A673 (cell line): ENCODE data around the gene CMTM4. TPM values are rescaled to one million over a fixed set of nuclear protein-coding genes. Genes with fewer than 3 reads are reported as not detected.
A peak's percentile ranks its signal among the peaks of the same experiment; 100 is the strongest.

Experiments
- BruUV-seq: library from RNA; stranded (reverse); fragments of 400-500 nt; replicated peaks from 2 replicates; lab custom pipeline; 2021; lab: Mats Ljungman, UMichigan
- CTCF ChIA-PET: fragments of 300-600 bp; sonication (Branson Sonifier 250); formaldehyde crosslinking; loops from one replicate; lab custom pipeline; 2022; ENCODE audit warnings: antibody characterized with exemption; lab: Charles Lee
- POLR2A ChIA-PET: fragments of 300-600 bp; sonication (Branson Sonifier 250); formaldehyde crosslinking; loops from one replicate; lab custom pipeline; 2022; ENCODE audit warnings: antibody characterized with exemption; ENCODE audit not compliant: low non-redundant PET; lab: Charles Lee
- DNase-seq: peaks from one replicate; pipeline ENCODE4 v3.0.0-alpha.2; 2015; ENCODE audit warnings: low spot score
- H3K27ac ChIP-seq: fragments of 200-600 bp; sonication (generic); 2 replicates; pipeline ENCODE4 v1.5.1; 2016; ENCODE audit warnings: mixed run types, low read depth, mild to moderate bottlenecking, mixed read lengths, antibody characterized with exemption, low read length; ENCODE audit not compliant: poor library complexity, severe bottlenecking
- H3K27me3 ChIP-seq: fragments of 200-600 bp; sonication (generic); replicated peaks from 2 replicates; pipeline ENCODE4 v1.6.1; 2017; ENCODE audit warnings: mixed run types, low read depth, mild to moderate bottlenecking, mixed read lengths, antibody characterized with exemption, low read length; ENCODE audit not compliant: insufficient read depth, poor library complexity
- H3K36me3 ChIP-seq: fragments of 200-600 bp; sonication (generic); 2 replicates; pipeline ENCODE4 v1.6.1; 2016; ENCODE audit warnings: mixed run types, mild to moderate bottlenecking, mixed read lengths, antibody characterized with exemption, low read length; ENCODE audit not compliant: insufficient read depth, poor library complexity, severe bottlenecking
- H3K4me1 ChIP-seq: fragments of 200-600 bp; sonication (generic); 2 replicates; pipeline ENCODE4 v1.6.1; 2017; ENCODE audit warnings: mixed run types, mild to moderate bottlenecking, mixed read lengths, antibody characterized with exemption, low read length; ENCODE audit not compliant: insufficient read depth, poor library complexity, severe bottlenecking
- H3K4me3 ChIP-seq: fragments of 200-600 bp; sonication (generic); 2 replicates; pipeline ENCODE4 v1.5.1; 2016; ENCODE audit warnings: low read depth, mixed run types, mild to moderate bottlenecking, mixed read lengths, low read length; ENCODE audit not compliant: poor library complexity, severe bottlenecking
- H3K9me3 ChIP-seq: fragments of 200-600 bp; sonication (generic); 2 replicates; pipeline ENCODE4 v1.6.1; 2016; ENCODE audit warnings: mixed run types, low read depth, mild to moderate bottlenecking, mixed read lengths, antibody characterized with exemption, low read length; ENCODE audit not compliant: poor library complexity, severe bottlenecking
- EZH2 ChIP-seq: fragments of 200-600 bp; sonication (generic); IDR thresholded peaks from 2 replicates; pipeline ENCODE4 v1.6.1; 2017; ENCODE audit warnings: borderline replicate concordance, low read depth, mild to moderate bottlenecking, mixed read lengths, antibody characterized with exemption, low read length; ENCODE audit not compliant: poor library complexity, severe bottlenecking
- intact Hi-C: fragments of 100-400 bp; cut with micrococcal nuclease; formaldehyde crosslinking; loops from one replicate; pipeline ENCODE4 v1.10.0; 2022; ENCODE audit not compliant: unreplicated experiment
- total RNA-seq: library from RNA; stranded (reverse); gene quantifications from 2 replicates; pipeline ENCODE4 v1.2.3, GENCODE V29; 2021
- TF ChIP-seq, protein P1 (sequence below): fragments of 300-800, 200-600 bp; sonication (generic); conservative IDR thresholded peaks from 2 replicates; pipeline ENCODE4 v1.5.1; 2017; ENCODE audit warnings: low read depth, mild to moderate bottlenecking, antibody characterized with exemption, low read length, moderate library complexity, mixed read lengths

CMTM4 gene
- total RNA-seq, 1 experiment from 2014 or later, result 30.3 TPM

DNA sequence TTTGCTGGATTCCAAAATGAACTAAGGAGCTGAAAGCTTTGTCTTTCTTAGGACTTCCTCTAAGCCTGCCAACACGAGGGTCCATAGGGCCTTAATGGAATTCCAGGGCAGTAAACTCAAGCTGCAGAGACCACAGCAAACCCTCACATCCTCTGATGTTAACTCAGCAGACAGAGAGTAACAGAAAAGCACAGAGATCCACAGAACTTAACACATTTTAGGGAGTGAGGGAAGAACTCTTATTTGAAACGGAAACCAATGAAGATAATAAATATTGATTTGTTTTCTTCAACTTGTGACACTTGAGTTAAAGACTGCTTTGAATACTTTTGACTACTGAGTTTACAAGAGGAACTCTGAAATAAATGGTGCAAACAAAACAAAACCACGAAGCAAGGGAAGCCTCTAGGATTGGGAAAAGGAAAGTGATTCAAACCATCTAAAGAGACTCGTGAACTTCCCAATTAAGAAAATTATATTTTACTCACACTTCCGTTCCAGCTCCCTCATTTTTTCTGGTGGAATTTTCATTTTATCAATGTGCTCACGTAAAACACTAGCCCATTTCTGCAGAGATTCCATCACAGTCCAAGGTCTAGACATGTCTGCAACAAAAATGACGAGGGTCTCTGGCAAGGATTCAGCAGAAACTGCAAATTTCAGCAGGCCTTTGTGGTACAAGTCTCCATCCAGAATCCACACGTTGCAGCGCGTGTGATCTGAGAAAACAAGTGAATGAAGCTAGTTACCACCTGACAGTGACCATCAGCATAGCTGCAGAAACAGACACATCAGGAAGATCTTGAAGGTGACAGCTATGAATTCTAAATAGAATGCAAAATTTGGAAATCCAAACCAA lies 45.6 kb upstream of the CMTM4 start:
- POLR2A ChIA-PET, result interaction anchor here (0.6 kb wide), 1 partner anchor 461 kb away, joined by 3 read pairs; no protein-coding TSS in a partner anchor
- TSS peak; percentile 7 for BruUV-seq
- no peak for DNase-seq
- TF ChIP-seq EZH2, result no peak
- TF ChIP-seq, protein P1, sequence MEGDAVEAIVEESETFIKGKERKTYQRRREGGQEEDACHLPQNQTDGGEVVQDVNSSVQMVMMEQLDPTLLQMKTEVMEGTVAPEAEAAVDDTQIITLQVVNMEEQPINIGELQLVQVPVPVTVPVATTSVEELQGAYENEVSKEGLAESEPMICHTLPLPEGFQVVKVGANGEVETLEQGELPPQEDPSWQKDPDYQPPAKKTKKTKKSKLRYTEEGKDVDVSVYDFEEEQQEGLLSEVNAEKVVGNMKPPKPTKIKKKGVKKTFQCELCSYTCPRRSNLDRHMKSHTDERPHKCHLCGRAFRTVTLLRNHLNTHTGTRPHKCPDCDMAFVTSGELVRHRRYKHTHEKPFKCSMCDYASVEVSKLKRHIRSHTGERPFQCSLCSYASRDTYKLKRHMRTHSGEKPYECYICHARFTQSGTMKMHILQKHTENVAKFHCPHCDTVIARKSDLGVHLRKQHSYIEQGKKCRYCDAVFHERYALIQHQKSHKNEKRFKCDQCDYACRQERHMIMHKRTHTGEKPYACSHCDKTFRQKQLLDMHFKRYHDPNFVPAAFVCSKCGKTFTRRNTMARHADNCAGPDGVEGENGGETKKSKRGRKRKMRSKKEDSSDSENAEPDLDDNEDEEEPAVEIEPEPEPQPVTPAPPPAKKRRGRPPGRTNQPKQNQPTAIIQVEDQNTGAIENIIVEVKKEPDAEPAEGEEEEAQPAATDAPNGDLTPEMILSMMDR, result no peak
- Histone ChIP-seq H3K4me3 (no peak overlapping the region), H3K9me3 (no peaks in the 10 kb centered on the region), H3K27me3 (no peaks in the 10 kb centered on the region), H3K27ac (peak overlapping the region; percentile 70), H3K4me1 (peaks cover 14% of the 10 kb centered on the region), H3K36me3 (peaks cover 86% of the 10 kb centered on the region)
- intact Hi-C loops, result loop anchor here (2.0 kb wide), 1 partner anchor 335 kb away; no protein-coding TSS in a partner anchor
- CTCF ChIA-PET, result interaction anchor here (0.6 to 2.4 kb wide), 3 partner anchors 134 to 254 kb away, joined by 7 to 12 read pairs (median 12); no protein-coding TSS in a partner anchor

DNA sequence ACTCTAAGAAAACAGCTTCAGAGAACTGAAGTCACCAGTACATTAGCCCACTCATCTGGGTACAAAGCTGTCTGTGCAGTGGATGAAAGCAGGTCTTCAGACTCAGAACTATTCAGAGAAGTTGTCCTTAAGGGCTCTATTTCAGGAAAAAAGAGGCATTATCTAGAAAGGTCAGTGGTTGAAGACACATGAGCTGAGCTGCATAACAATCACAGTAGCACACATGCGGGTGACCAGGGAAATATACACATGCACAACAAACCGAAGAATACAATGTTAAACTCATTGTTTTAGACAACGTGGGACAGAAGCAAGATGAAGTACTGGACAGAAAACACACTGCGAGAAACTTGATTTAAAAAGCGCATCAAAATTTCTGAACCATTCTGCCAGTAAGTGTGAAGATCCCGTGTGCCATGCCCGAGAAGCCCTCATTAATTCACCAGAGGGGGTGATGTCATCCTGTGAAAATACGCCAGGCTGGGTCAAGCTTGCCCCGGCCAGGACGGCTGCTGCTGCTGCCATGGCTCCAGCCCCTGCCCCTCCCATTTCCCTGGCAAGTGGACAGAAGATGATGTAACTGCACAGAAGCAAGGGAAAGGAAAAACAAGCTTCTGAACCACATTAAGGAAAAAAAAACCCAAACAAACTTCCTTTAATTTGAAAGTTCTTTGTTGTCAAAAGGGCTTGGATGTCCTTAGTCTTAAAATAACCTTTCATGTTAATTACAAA lies 44.8 kb upstream of the CMTM4 start:
- TF ChIP-seq, protein P1, result no peak
- no peak for TF ChIP-seq EZH2
- POLR2A ChIA-PET, result no interaction called here
- Histone ChIP-seq H3K4me3 (no peak overlapping the region), H3K27me3 (no peaks in the 10 kb centered on the region), H3K9me3 (no peaks in the 10 kb centered on the region), H3K27ac (peak overlapping the region; percentile 70), H3K36me3 (peaks cover 86% of the 10 kb centered on the region), H3K4me1 (peaks cover 14% of the 10 kb centered on the region)
- BruUV-seq, result no TSS peak
- DNase-seq, result peak; percentile 39
- CTCF ChIA-PET, result interaction anchor here (0.6 to 2.4 kb wide), 4 partner anchors 49 to 253 kb away, joined by 5 to 12 read pairs (median 10); no protein-coding TSS in a partner anchor
- intact Hi-C loops, result loop anchor here (2.0 kb wide), 1 partner anchor 335 kb away; no protein-coding TSS in a partner anchor

DNA sequence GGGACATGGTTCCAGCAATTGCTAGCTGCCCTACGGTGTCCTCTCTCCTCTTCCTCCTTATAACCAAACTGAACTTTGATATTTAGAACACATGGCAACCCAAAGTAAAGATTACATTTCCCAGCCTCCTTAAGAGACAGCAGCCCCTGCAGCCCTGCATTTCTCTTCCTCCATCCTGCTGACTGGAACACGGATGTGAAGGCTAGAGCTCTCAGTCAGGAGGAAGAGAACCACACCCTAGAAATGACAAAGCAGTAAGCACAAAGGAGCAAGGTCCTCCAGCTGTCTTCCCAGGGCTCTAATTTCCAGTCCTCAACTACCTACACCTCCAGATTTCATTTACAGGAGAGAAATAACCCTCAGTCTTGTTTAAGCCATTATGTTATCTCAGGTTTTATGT lies 44.0 kb upstream of the CMTM4 start:
- H3K4me1 ChIP-seq, result peaks cover 14% of the 10 kb centered on the region
- BruUV-seq, result no TSS peak
- no peak for TF ChIP-seq EZH2
- TF ChIP-seq, protein P1, result no peak
- H3K36me3 ChIP-seq, result peaks cover 86% of the 10 kb centered on the region
- ChIA-PET CTCF (interaction anchor here (0.6 to 2.4 kb wide), 4 partner anchors 11 to 132 kb away, joined by 3 to 7 read pairs (median 4); partner anchors contain the start of gene DYNC1LI2), POLR2A (no interaction called here)
- H3K27me3 ChIP-seq, result no peaks in the 10 kb centered on the region
- no peak overlapping the region for H3K4me3 ChIP-seq
- H3K27ac ChIP-seq, result peak overlapping the region; percentile 70
- H3K9me3 ChIP-seq, result no peaks in the 10 kb centered on the region
- no peak for DNase-seq
- intact Hi-C loops, result loop anchor here (2.0 kb wide), 1 partner anchor 334 kb away; no protein-coding TSS in a partner anchor
